ENCODE measurements around the gene MVP.
"Not testable (repeated sequence)": the region's sequence is repeated elsewhere in the genome, so short reads cannot be mapped to it uniquely, and the experiment has no call there.

Gene MVP

DNA sequence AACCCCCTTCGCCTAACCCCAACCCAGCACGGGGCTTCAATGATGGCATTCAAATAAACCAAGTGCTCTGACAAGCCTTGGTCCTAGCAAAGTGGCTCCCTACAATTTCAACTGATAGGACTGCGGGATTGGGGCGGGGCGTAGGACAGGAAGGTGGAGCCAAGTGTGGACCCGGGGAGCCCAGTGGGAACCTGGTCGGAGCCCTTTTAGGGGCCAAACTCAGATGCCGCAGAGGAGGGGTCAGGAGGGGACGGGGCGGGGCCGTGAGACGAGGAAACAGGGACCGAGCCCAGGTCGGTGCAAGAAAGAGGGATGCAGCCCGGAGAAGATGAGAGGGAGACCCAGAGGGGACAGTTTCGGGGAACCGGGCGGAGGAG is 55.9 kb downstream of the MVP start:
- no peak for DNase-seq

GRCh38 chr16:29876594-29877249 is 56.5 kb downstream of the MVP start:
- DNase-seq, result no peak

GRCh38 chr16:29877266-29877961 is 57.2 kb downstream of the MVP start:
- no peak for DNase-seq

- DNase-seq, result no peak
Measured at GRCh38 chr16:29878172-29878571, 57.9 kb downstream of the MVP start.

DNA sequence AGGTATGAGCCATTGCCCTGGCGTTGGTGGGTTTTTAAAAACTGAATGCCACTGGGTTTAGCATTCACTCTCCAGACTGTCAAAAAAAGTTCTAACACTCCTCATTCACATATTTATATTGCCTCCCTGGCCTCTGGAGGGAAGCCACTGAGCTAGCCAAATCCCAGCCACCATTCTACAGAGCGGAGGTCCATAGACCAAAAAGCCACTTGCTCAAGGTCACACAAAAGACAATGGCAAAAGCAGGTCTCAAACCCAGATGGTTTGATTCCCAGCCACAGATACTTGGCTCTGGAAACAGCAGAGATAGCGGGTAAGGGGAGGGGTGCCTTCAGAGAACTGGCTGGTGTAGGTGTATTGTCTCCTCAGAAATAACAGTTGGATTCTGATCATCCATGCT is 60.8 kb downstream of the MVP start:
- no peak for DNase-seq

GRCh38 chr16:29883987-29884386 is 63.7 kb downstream of the MVP start:
- DNase-seq, result no peak

DNA sequence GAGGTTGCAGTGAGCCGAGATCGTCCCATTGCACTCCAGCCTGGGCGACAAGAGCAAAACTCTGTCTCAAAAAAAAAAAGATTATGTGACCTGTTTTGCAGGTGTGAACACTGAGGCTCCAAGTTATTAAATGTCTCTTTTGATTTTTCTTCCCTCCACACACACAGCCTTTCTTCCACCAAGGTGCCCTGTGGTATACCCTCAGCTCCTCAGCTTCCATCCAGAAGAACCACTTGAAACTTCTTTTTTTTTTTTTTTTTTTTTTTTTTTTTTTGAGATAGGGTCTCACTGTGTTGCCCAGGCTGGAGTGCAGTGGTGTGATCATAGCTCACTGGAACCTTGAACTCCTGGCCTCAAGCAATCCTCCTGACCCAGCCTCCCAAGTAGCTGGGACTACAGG is 69.1 kb downstream of the MVP start:
- DNase-seq, result not testable (repeated sequence)

DNA sequence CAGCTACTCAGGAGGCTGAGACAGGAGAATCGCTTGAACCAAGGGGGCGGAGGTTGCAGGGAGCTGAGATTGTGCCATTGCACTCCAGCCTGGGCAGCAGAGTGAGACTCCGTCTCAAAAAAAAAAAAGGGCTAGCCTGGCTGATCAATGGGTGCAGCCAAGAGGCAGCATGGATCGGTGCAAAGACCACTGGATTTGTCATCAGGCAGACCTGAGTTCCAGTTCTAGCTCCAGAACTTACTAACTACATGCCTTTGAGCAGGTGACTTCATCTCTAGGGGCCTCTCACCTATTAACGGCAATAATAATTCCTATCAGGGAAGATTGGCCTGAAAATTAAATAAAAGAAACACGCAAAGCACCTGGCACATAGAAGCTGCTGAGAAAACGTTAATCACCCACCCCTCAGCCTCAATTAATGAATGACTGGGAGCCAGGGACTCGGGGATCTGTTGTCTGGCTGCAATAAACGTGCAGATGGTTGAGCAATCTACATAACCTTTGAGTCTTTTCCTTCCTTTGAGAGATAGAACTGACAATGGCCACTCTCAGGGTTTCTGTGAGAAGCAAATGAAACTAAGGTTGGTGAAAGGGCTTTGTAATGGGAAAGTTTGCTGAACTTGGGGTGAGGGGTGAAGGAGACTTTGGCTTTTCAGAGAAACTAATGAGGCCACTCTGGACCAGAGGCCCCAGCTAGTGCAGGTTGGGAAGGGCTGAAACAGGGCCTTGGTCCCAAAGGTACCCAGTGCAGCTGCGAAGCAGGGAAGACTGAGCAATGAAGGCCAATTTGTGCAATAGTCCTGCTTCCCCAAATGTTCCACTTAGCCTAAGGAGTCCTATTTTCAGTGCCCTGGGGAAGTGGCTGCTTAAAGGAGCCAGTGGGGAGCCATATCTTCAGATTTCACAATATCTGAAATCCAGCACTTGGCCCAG is 71.5 kb downstream of the MVP start:
- DNase-seq, result no peak

- no peak for DNase-seq
Measured at GRCh38 chr16:29892458-29892813, 72.2 kb downstream of the MVP start.

DNA sequence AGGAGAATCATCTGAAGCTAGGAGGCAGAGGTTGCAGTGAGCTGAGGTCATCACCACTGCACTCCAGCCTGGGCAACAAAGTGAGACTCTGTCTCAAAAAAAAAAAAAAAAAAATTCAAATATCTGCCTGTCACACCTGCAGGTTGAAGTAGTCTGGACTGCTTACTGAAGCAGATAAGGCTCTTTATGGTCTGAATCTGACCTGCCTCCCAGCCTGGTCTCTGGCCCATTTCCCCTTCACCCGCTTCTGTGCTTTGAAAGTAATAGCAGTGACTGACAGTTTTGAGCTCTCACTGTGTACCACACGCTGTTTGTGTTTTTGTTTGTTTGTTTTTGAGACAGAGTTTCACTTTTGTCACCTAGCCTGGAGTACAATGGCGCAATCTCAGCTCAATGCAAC is 73.3 kb downstream of the MVP start:
- DNase-seq, result no peak

DNA sequence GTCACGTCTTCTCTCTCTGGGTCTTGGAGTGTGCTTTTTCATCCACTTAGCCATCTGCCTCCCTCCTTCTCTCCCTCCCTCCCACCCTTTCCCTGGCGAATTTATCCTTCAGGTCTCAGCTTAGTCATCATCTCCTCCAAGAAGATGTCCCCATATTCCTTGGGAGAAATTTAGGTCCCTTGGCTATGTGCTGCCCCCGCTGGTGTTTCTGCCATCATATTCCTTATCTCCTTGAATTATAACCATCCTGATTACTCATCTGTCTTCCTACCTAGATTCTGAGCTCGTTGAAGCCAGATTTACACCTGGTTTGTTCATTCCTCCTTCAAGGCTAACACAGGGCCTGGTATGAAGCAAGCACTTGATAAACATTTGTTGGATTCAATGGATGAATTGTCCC is 74.1 kb downstream of the MVP start:
- no peak for DNase-seq

- DNase-seq, result no peak
Measured at GRCh38 chr16:29896841-29897240, 76.6 kb downstream of the MVP start.

GRCh38 chr16:29897333-29897732 is 77.1 kb downstream of the MVP start:
- no peak for DNase-seq
